CD4-positive, alpha-beta T cell (primary cell): ENCODE data around the gene GJC3. TPM values are rescaled to one million over a fixed set of nuclear protein-coding genes. Genes with fewer than 3 reads are reported as not detected.

Experiments used
- ATAC-seq: fragments of 200-7000 bp; cut with Tn5 transposase; one replicate; pipeline ENCODE4 v1.10.0; 2022; ENCODE audit warnings: mild to moderate bottlenecking; ENCODE audit not compliant: poor library complexity
- CTCF ChIA-PET: fragments of 350-600 bp; sonication (Branson Sonifier 250); formaldehyde crosslinking; loops from one replicate; lab custom pipeline; 2021; ENCODE audit warnings: antibody characterized with exemption, inconsistent platforms; lab: Charles Lee
- POLR2A ChIA-PET: fragments of 350-600 bp; sonication (Branson Sonifier 250); formaldehyde crosslinking; loops from one replicate; lab custom pipeline; 2021; ENCODE audit warnings: antibody characterized with exemption, inconsistent platforms; lab: Charles Lee
- DNase-seq, 14 experiments: peaks; one replicate each; pipeline ENCODE4 v3.0.0-alpha.2; 2013 to 2020; ENCODE audit warnings: mixed read lengths in 2 of 14
- H3K27ac ChIP-seq, 2 donors: one replicate each; pipeline versions ENCODE4 v1.5.1 to v1.7.0; 2013; ENCODE audit warnings: low read length in 2 of 2, low read depth in 1 of 2, mild to moderate bottlenecking in 1 of 2
- H3K27me3 ChIP-seq, 2 experiments: 1 replicate in 1 of 2; 2 replicates in 1 of 2; pipeline versions ENCODE4 v1.6.1 to v1.7.0; 2013; ENCODE audit warnings: low read length in 2 of 2, control low read depth in 1 of 2, mild to moderate bottlenecking in 1 of 2, moderate library complexity in 1 of 2; ENCODE audit not compliant: insufficient read depth in 2 of 2, control insufficient read depth in 1 of 2
- H3K36me3 ChIP-seq: one replicate; pipeline ENCODE4 v1.6.1; 2013; ENCODE audit warnings: low read length, control low read depth; ENCODE audit not compliant: insufficient read depth
- H3K4me1 ChIP-seq: one replicate; pipeline ENCODE4 v1.6.1; 2013; ENCODE audit warnings: low read length, control low read depth; ENCODE audit not compliant: insufficient read depth
- H3K4me3 ChIP-seq: one replicate; pipeline ENCODE4 v1.5.1; 2013; ENCODE audit warnings: mild to moderate bottlenecking, low read length, moderate library complexity
- H3K9me3 ChIP-seq, 2 experiments: 1 replicate in 1 of 2; 2 replicates in 1 of 2; pipeline versions ENCODE4 v1.6.1 to v1.7.0; 2013; ENCODE audit warnings: low read length in 2 of 2, mild to moderate bottlenecking in 2 of 2, control low read depth in 1 of 2, moderate library complexity in 1 of 2; ENCODE audit not compliant: control insufficient read depth in 1 of 2, insufficient read depth in 1 of 2
- H3K27ac Mint-ChIP-seq: one replicate; pipeline ENCODE4 v1.8.0; 2020; ENCODE audit warnings: mixed read lengths
- H3K27me3 Mint-ChIP-seq: one replicate; pipeline ENCODE4 v1.8.0; 2021; ENCODE audit warnings: mixed read lengths
- H3K36me3 Mint-ChIP-seq: one replicate; pipeline ENCODE4 v1.8.0; 2021; ENCODE audit warnings: low read depth, mixed read lengths
- H3K4me1 Mint-ChIP-seq: one replicate; pipeline ENCODE4 v1.8.0; 2021; ENCODE audit warnings: low read depth, mixed read lengths
- H3K4me3 Mint-ChIP-seq: one replicate; pipeline ENCODE4 v1.8.0; 2020; ENCODE audit warnings: mild to moderate bottlenecking, mixed read lengths
- H3K9me3 Mint-ChIP-seq: one replicate; pipeline ENCODE4 v1.8.0; 2020; ENCODE audit warnings: mixed read lengths
- intact Hi-C, 2 experiments: fragments of 100-400 bp; cut with DNase I in 1 of 2; cut with micrococcal nuclease in 1 of 2; formaldehyde crosslinking; loops; one replicate each; pipeline versions ENCODE4 v1.15.1 to v1.9.0; 2023 to 2025; cut with DNase I, micrococcal nuclease
- total RNA-seq, 174 experiments: library from RNA in 2 of 174; stranded (reverse) in 2 of 174; gene quantifications; one replicate each; pipeline ENCODE4 v1.2.3 and lab custom pipeline; 2021 to 2026
- TF ChIP-seq, protein P1 (sequence below): fragments of 200-600 bp; IDR thresholded peaks from one replicate; pipeline ENCODE4 v1.8.0; 2022; ENCODE audit warnings: antibody characterized with exemption, mild to moderate bottlenecking

Gene GJC3
- total RNA-seq, 2 experiments from 2014 or later, result 0.25 to 0.36 TPM

DNA sequence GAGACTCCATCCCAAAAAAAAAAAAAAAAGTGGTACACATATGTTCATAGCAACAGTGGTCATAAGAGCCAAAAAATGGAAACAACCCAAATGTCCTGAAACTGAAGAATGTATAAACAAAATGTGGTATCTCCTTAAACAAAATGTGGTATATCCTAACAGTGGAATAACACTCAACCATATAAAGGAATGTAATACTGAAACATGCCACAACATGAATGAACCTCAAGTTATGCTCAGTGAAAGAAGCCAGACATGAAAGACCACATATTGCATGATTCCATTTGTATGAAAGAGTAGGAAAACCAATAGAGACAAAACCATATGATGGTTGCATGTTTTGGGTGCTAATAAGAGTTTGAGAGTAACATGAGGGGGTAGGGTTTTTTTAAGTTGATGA, 3.1 kb downstream of the GJC3 start:
- Histone ChIP-seq H3K9me3 (no peaks in the 10 kb centered on the region), H3K4me3 (no peak overlapping the region), H3K27me3 (peaks cover 0 to 13% of the 10 kb centered on the region in 2 experiments), H3K4me1 (peaks cover 18% of the 10 kb centered on the region), H3K36me3 (no peaks in the 10 kb centered on the region), H3K27ac (no peak overlapping the region)
- intact Hi-C loops, result no loop called here
- CTCF ChIA-PET, result no interaction called here
- ATAC-seq (no peak), DNase-seq (no peak)
- H3K27me3 Mint-ChIP-seq, result peaks cover 6% of the 10 kb centered on the region
- POLR2A ChIA-PET, result no interaction called here
- no peaks in the 10 kb centered on the region for H3K36me3 Mint-ChIP-seq
- no peak overlapping the region for H3K27ac Mint-ChIP-seq
- no peaks in the 10 kb centered on the region for H3K9me3 Mint-ChIP-seq
- TF ChIP-seq, protein P1, sequence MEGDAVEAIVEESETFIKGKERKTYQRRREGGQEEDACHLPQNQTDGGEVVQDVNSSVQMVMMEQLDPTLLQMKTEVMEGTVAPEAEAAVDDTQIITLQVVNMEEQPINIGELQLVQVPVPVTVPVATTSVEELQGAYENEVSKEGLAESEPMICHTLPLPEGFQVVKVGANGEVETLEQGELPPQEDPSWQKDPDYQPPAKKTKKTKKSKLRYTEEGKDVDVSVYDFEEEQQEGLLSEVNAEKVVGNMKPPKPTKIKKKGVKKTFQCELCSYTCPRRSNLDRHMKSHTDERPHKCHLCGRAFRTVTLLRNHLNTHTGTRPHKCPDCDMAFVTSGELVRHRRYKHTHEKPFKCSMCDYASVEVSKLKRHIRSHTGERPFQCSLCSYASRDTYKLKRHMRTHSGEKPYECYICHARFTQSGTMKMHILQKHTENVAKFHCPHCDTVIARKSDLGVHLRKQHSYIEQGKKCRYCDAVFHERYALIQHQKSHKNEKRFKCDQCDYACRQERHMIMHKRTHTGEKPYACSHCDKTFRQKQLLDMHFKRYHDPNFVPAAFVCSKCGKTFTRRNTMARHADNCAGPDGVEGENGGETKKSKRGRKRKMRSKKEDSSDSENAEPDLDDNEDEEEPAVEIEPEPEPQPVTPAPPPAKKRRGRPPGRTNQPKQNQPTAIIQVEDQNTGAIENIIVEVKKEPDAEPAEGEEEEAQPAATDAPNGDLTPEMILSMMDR, result no peak
- H3K4me1 Mint-ChIP-seq, result peaks cover 31% of the 10 kb centered on the region
- no peak overlapping the region for H3K4me3 Mint-ChIP-seq

DNA sequence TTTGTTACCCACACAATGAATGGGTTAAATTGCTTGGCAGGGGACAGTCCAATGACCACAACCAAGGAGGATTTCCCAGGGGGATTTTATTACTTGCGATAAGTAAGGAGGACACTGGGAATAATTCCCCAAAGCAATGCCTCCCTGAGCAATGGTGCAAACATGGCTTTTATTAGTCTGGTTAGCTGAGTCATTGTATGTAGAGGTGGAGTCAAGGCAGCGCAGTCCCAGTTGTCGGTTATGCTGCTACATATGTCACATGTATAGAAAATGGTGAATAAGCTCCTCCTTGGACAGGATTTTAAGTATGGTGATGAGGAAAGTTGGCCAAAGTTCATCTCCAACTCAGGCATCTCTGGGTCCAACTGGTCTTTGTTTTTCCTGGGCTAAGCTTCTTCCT, 6.2 kb downstream of the GJC3 start:
- no peaks in the 10 kb centered on the region for H3K36me3 ChIP-seq
- H3K4me3 Mint-ChIP-seq, result no peak overlapping the region
- no peaks in the 10 kb centered on the region for H3K9me3 Mint-ChIP-seq
- CTCF ChIA-PET, result interaction anchor here (1.0 to 1.2 kb wide), 2 partner anchors 10 to 56 kb away, joined by 3 read pairs; no protein-coding TSS in a partner anchor
- no peak overlapping the region for H3K27ac Mint-ChIP-seq
- H3K9me3 ChIP-seq, result no peaks in the 10 kb centered on the region
- H3K27ac ChIP-seq, result no peak overlapping the region
- H3K36me3 Mint-ChIP-seq, result peaks cover 14% of the 10 kb centered on the region
- POLR2A ChIA-PET, result no interaction called here
- H3K4me1 Mint-ChIP-seq, result peaks cover 30% of the 10 kb centered on the region
- no peak overlapping the region for H3K4me3 ChIP-seq
- no peak for ATAC-seq
- TF ChIP-seq, protein P1, result no peak
- no peak for DNase-seq
- H3K27me3 Mint-ChIP-seq, result peaks cover 6% of the 10 kb centered on the region
- H3K4me1 ChIP-seq, result peaks cover 14% of the 10 kb centered on the region
- intact Hi-C loops, result no loop called here
- H3K27me3 ChIP-seq, result peaks cover 0 to 13% of the 10 kb centered on the region in 2 experiments

DNA sequence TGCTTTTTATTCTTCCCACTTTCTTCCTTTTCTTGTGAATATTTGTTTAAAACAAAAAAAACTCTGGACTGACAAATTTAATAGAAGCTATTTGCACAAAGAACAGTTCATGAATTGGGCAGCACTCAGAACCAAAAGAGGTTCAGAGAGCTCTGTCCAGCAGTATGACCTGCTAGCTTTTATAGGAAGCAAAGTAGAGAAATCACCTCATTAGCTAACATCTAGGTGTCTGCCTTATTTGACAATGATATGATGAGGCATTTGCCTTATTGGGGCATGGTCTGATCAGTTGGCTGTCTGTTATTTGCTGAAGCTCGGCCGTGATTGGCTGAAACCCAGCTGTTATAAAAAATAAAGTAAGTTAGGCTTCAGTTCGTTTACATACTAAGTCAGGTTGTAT, 9.3 kb downstream of the GJC3 start:
- TF ChIP-seq, protein P1, result no peak
- ChIA-PET POLR2A (interaction anchor here (0.9 to 3.2 kb wide), 26 partner anchors 9 to 511 kb away, joined by 3 to 35 read pairs (median 8); partner anchors contain the start of genes AP4M1, BUD31, COPS6 and GJC3), CTCF (interaction anchor here (1.0 kb wide), 1 partner anchor 9 kb away, joined by 5 read pairs; the partner anchor contains the start of gene GJC3)
- H3K36me3 Mint-ChIP-seq, result peaks cover 41% of the 10 kb centered on the region
- H3K36me3 ChIP-seq, result peaks cover 15% of the 10 kb centered on the region
- no peak for DNase-seq
- no peaks in the 10 kb centered on the region for H3K27me3 ChIP-seq
- H3K4me1 ChIP-seq, result peaks cover 35% of the 10 kb centered on the region
- intact Hi-C loops, result no loop called here
- H3K27ac Mint-ChIP-seq, result peak overlapping the region; percentile 98
- H3K27me3 Mint-ChIP-seq, result no peaks in the 10 kb centered on the region
- no peak for ATAC-seq
- peak overlapping the region; percentile 97 for H3K4me3 Mint-ChIP-seq
- H3K9me3 ChIP-seq, result no peaks in the 10 kb centered on the region
- H3K4me1 Mint-ChIP-seq, result peaks cover 53% of the 10 kb centered on the region
- peak overlapping the region; percentile 80 for H3K4me3 ChIP-seq
- peak overlapping the region in 1 of 2 donors; percentile 78 for H3K27ac ChIP-seq
- no peaks in the 10 kb centered on the region for H3K9me3 Mint-ChIP-seq
